ENCODE results near the gene CYP2W1.
"Not testable (repeated sequence)": the region's sequence is repeated elsewhere in the genome, so short reads cannot be mapped to it uniquely, and the experiment has no call there.

CYP2W1 gene

GRCh38 chr7:952548-953441 is 30.2 kb upstream of the CYP2W1 start:
- DNase-seq, result no peak

- DNase-seq, result no peak
Observed at GRCh38 chr7:953547-954327, 29.2 kb upstream of the CYP2W1 start.

GRCh38 chr7:954330-955238 is 28.4 kb upstream of the CYP2W1 start, which contains the start of gene ADAP1:
Gene ADAP1 (minus strand): TSS chr7:954680. CDS start chr7:954477, 203 bp downstream.
- DNase-seq, result no peak

GRCh38 chr7:956031-956430 is 26.9 kb upstream of the CYP2W1 start:
- no peak for DNase-seq

GRCh38 chr7:957418-958220 is 25.4 kb upstream of the CYP2W1 start:
- no peak for DNase-seq

GRCh38 chr7:958221-959200 is 24.5 kb upstream of the CYP2W1 start:
- DNase-seq, result no peak

- DNase-seq, result no peak
Observed at GRCh38 chr7:959271-959670, 23.7 kb upstream of the CYP2W1 start.

- not testable (repeated sequence) for DNase-seq
Observed at GRCh38 chr7:959740-960139, 23.2 kb upstream of the CYP2W1 start.

GRCh38 chr7:960269-960871 is 22.6 kb upstream of the CYP2W1 start:
- no peak for DNase-seq

GRCh38 chr7:960972-961371 is 22.0 kb upstream of the CYP2W1 start:
- not testable (repeated sequence) for DNase-seq

GRCh38 chr7:961546-962400 is 21.2 kb upstream of the CYP2W1 start:
- DNase-seq, result no peak

- DNase-seq, result no peak
Observed at GRCh38 chr7:962401-963081, 20.4 kb upstream of the CYP2W1 start.

- DNase-seq, result no peak
Observed at GRCh38 chr7:963236-964078, 19.5 kb upstream of the CYP2W1 start.

GRCh38 chr7:964401-965231 is 18.4 kb upstream of the CYP2W1 start:
- no peak for DNase-seq

- DNase-seq, result no peak
Observed at GRCh38 chr7:966291-967069, 16.5 kb upstream of the CYP2W1 start.

All from KG1 (cell line).